SK-N-MC (cell line): ENCODE results near the gene FAM24B.
"Not testable (repeated sequence)": the region's sequence is repeated elsewhere in the genome, so short reads cannot be mapped to it uniquely, and the experiment has no call there.

ENCODE experiments used
- DNase-seq: peaks from one replicate; pipeline ENCODE4 v3.0.0-alpha.2; 2011; ENCODE audit warnings: low read depth, low spot score
- H3K27ac ChIP-seq: fragments of 200-600 bp; sonication (generic); 2 replicates; pipeline ENCODE4 v1.5.1; 2016; ENCODE audit warnings: mixed run types
- H3K36me3 ChIP-seq: fragments of 200-600 bp; sonication (generic); 2 replicates; pipeline ENCODE4 v1.6.1; 2017; ENCODE audit warnings: antibody characterized with exemption, low read length, mixed read lengths; ENCODE audit not compliant: insufficient read depth
- H3K4me3 ChIP-seq: fragments of 200-600 bp; sonication (generic); 2 replicates; pipeline ENCODE4 v1.5.1; 2016
- H3K9ac ChIP-seq: fragments of 200-600 bp; sonication (generic); 2 replicates; pipeline ENCODE4 v1.8.0; 2017; ENCODE audit warnings: mixed run types, mixed read lengths; ENCODE audit not compliant: insufficient read length
- H3K9me3 ChIP-seq: fragments of 200-600 bp; sonication (generic); 2 replicates; pipeline ENCODE4 v1.6.1; 2017; ENCODE audit warnings: low read depth, mild to moderate bottlenecking, antibody characterized with exemption, low read length, moderate library complexity, mixed read lengths
- EZH2 ChIP-seq: fragments of 200-600 bp; sonication (generic); IDR thresholded peaks from one replicate; pipeline ENCODE4 v1.6.1; 2017; ENCODE audit warnings: antibody characterized with exemption
- FOXP2 ChIP-seq: optimal IDR thresholded peaks from 2 replicates; pipeline ENCODE3; 2011; ENCODE audit warnings: mild to moderate bottlenecking, moderate library complexity; ENCODE audit not compliant: insufficient read depth; ENCODE audit errors: extremely low read length, control extremely low read depth
- POLR2AphosphoS5 ChIP-seq: IDR thresholded peaks from 2 replicates; pipeline ENCODE4 v1.6.1; 2012; ENCODE audit warnings: mild to moderate bottlenecking, low read depth, low read length, borderline replicate concordance

FAM24B gene

DNA sequence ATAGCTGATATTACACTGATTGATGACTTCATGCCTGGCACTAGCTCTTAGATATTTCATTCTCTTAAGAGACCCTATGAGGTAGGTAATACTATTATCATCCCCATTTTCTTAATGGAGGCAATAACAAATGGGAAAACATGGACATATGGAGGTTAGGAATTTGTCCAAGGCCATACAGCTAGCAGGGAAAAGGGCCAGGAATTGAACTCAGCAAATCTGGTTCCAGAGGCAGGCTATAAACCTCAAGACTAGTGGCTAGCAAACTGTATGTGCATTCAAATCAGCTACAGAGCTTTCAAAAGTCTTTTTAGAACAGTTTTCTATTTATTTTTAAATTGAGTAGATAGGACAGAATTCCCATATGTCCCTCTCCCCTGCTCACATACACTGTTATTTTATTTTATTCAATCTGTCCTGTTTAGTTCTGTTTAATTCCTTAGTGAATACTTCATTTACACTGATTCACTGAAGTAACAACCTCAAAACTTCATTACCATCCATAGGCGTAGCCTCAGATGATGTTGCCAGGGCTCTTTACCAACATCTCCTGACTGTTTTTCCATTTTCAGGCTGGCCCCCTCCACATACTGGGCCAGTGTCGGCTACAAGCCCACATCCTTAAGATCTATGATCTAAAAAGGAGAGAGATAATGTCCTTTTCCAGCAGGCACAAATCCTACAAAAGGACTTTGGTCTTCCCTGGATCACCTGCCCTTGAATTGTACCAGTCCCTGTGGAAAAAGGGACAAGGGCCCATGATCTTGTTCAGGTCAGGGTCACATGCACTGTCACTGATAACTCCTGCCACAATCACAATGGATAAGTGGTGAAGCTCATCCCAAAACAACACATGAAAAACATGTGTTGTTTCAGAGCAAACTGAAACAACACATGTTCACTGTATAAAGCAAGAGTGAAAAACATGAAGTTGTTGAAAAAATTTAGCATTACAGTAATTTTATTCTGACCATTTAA, 15.9 kb downstream of the FAM24B start:
- no peak for DNase-seq
- Histone ChIP-seq H3K27ac (no peak overlapping the region), H3K9me3 (no peaks in the 10 kb centered on the region), H3K36me3 (no peaks in the 10 kb centered on the region), H3K4me3 (no peak overlapping the region), H3K9ac (no peak overlapping the region)
- TF ChIP-seq FOXP2 (no peak), EZH2 (no peak), POLR2AphosphoS5 (no peak)

DNA sequence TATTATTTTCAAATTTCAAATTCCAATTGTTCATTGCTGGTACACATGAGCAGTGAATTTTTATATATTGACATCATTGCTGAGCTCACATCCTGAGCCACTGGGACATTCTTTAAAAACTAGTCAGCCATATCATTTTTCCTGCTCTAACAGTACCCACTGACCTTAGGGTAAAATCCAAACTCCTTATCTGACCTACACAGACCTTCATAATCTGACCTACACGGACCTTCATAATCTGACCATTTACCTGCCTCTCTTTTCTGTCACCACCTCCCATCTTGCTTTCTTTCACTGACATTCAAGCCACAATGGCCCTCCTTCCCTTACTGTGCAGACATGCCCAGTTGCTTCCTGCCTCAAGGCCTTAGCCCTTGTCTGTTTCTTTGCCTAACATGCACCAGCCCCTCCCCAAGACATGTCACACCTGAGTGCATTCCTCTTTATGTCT, 17.6 kb downstream of the FAM24B start:
- DNase-seq: no peak
- no peak for TF ChIP-seq EZH2
- no peak for TF ChIP-seq POLR2AphosphoS5
- no peak for TF ChIP-seq FOXP2
- H3K9me3 ChIP-seq: no peaks in the 10 kb centered on the region
- H3K27ac ChIP-seq: no peak overlapping the region
- no peak overlapping the region for H3K4me3 ChIP-seq
- no peaks in the 10 kb centered on the region for H3K36me3 ChIP-seq
- no peak overlapping the region for H3K9ac ChIP-seq

DNA sequence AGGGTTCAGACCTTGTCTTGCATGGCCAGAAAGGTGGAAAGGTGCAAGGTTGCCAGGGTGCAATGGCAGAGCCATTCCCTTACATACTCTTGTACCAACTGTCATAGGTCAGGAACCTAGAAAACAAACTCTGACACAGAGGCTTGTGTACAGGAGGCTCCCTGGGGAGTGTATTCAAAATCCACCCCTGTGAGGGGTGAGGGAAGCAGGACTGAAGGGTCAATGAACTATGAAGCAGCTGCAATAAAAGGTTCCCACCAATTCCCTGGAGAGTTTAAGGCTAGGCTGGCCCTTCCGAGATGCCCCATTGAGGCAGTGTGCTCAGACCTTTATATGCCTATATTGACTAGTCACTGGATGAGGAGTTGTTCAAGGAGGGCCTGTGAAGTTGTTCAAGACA, 19.9 kb downstream of the FAM24B start:
- DNase-seq: no peak
- TF ChIP-seq EZH2 (no peak), POLR2AphosphoS5 (no peak), FOXP2 (no peak)
- Histone ChIP-seq H3K36me3 (no peaks in the 10 kb centered on the region), H3K27ac (no peak overlapping the region), H3K9ac (no peak overlapping the region), H3K4me3 (no peak overlapping the region), H3K9me3 (no peaks in the 10 kb centered on the region)

- not testable (repeated sequence) for H3K4me3 ChIP-seq, H3K9me3 ChIP-seq, DNase-seq, H3K9ac ChIP-seq, H3K36me3 ChIP-seq, H3K27ac ChIP-seq
These were observed 21.3 kb downstream of the FAM24B start for GRCh38 chr10:122858042-122858441.

GRCh38 chr10:122856902-122857301, 22.5 kb downstream of the FAM24B start:
- no peaks in the 10 kb centered on the region for H3K9me3 ChIP-seq
- H3K4me3 ChIP-seq: no peak overlapping the region
- H3K27ac ChIP-seq: no peak overlapping the region
- no peak for TF ChIP-seq EZH2
- no peak for TF ChIP-seq POLR2AphosphoS5
- TF ChIP-seq FOXP2: no peak
- H3K36me3 ChIP-seq: no peaks in the 10 kb centered on the region; the same call in 1 of the 2 replicates
- no peak for DNase-seq
- H3K9ac ChIP-seq: no peak overlapping the region

DNA sequence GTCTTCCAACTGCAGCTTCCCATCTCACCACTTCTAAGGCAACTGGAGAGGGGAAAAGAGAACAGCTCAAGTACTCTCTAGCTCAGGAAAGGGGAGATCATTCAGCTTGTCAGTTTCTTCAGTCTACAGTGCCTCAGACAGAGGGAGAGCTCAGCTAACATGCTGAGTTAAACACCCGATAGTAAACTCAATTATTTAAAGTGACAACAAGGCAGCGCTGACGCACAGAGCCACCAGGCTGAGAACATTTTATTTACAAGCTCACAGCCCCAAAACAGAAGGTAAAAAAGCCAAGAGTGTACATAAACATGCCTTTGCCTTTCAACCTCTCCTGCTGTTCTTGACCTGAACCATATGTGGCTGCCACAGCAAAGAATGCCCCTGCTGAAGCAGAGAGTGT, 23.6 kb downstream of the FAM24B start:
- DNase-seq: no peak
- Histone ChIP-seq H3K9me3 (no peaks in the 10 kb centered on the region), H3K9ac (no peak overlapping the region), H3K27ac (no peak overlapping the region), H3K4me3 (no peak overlapping the region), H3K36me3 (no peaks in the 10 kb centered on the region; the same call in 1 of the 2 replicates)
- no peak for TF ChIP-seq FOXP2
- no peak for TF ChIP-seq EZH2
- no peak for TF ChIP-seq POLR2AphosphoS5

DNA sequence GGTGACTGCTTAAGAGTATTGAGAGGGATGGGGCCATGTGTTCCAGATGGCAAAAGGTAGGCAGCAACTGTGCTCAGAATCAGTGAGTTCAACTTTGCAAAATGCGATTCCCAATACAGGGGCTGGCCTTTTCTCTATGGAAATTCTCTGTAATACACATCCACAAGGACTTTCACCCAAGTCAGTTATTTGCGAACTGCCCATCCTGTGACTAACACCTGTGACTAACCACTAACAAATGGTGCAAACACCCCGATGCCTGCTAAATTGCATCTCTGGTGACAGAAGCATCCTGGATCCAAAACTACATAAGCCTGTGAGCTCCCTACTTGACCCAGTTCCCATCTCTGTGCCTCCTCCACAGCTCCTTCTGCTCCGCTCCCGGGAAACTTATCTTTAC, 24.7 kb downstream of the FAM24B start:
- no peak for DNase-seq
- Histone ChIP-seq H3K4me3 (no peak overlapping the region), H3K36me3 (no peaks in the 10 kb centered on the region; the same call in 1 of the 2 replicates), H3K9me3 (no peaks in the 10 kb centered on the region), H3K9ac (no peak overlapping the region), H3K27ac (no peak overlapping the region)
- TF ChIP-seq POLR2AphosphoS5 (no peak), EZH2 (no peak), FOXP2 (no peak)

DNA sequence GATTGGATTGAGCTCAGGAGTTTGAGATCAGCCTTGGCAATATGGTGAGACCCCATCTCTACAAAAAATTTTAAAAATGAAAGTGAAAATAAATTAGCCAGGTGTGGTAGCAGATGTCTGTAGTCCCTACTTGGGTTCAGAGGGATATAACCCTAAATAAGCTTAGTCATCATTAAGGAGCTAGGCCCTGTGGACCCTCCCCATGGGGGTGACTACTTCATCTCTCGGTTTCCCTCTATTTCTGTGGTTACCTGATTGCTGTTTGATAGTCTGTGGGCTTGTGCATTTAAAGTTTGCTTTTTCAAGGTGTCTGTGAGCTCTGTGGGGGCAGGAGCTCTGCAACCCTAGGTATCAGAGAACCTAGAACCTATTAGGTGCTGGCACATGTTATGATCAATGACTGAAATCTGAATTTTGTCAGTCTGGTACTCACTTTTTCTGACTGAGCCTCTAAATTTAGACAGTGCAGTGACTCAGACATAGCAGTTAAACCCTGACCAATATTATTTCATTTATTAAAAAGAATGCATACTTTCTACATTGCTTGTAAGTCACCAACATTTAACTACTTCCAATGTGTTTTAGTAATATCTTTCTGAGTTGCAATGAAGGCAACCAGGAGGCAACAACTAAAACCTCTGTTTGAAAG, 25.6 kb downstream of the FAM24B start:
- TF ChIP-seq POLR2AphosphoS5: no peak
- TF ChIP-seq EZH2: no peak
- TF ChIP-seq FOXP2: no peak
- Histone ChIP-seq H3K27ac (no peak overlapping the region), H3K9me3 (no peaks in the 10 kb centered on the region), H3K4me3 (no peak overlapping the region), H3K9ac (no peak overlapping the region), H3K36me3 (no peaks in the 10 kb centered on the region; the same call in 1 of the 2 replicates)
- DNase-seq: no peak

DNA sequence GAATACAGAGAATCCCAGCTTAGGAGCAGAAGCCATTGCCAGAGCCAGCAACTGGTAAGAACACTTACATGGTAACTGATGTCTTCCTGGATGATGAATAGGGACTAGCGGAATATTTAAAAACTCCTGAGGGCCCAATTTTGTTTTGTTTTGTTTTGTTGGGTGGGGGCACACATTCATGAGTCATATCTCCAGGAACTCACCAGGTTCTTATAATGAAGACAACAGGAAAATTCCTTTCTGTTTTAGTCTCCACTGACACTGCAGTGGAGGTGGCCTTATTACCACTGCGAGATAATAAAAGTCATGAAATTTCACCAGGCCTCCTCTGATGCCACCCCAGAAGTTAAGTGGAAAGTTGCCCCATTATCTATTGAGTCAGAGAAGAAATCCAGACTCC, 27.1 kb downstream of the FAM24B start:
- Histone ChIP-seq H3K36me3 (no peaks in the 10 kb centered on the region; the same call in 1 of the 2 replicates), H3K9ac (no peak overlapping the region), H3K9me3 (no peaks in the 10 kb centered on the region), H3K27ac (no peak overlapping the region), H3K4me3 (no peak overlapping the region)
- DNase-seq: no peak
- TF ChIP-seq FOXP2 (no peak), POLR2AphosphoS5 (no peak), EZH2 (no peak)
